Stimulated activated CD8-positive, alpha-beta memory T cell treated with anti-CD3 and anti-CD28 coated beads, Interleukin-2, amount 100 ng/mL, for 1 hour (primary cell): Measurements from ENCODE around the gene SLC30A2.

Source experiments
- DNase-seq, 2 donors: peaks; one replicate each; pipeline ENCODE4 v3.0.0-alpha.2; 2020; ENCODE audit warnings: low read depth in 2 of 2

The SLC30A2 gene

DNA sequence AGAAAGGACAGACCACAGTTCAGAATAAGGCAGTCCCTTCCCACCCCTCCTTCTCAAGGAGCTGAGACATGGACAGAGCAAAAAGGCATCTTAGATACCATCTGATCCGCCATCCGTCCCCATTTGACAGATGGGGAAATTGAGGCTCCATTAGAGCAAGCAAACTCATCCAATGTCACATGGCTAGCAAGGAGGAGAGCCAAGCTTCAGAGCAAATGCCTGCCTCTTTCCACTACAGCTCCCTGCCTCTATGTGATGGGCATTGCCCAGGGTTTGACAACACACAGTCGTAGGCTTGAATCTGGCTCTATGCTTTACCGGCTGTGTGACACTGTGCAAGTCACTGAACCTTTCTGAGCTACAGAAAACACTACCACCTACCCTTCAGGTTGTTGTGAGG lies 3.9 kb downstream of the SLC30A2 start:
- no peak for DNase-seq

DNA sequence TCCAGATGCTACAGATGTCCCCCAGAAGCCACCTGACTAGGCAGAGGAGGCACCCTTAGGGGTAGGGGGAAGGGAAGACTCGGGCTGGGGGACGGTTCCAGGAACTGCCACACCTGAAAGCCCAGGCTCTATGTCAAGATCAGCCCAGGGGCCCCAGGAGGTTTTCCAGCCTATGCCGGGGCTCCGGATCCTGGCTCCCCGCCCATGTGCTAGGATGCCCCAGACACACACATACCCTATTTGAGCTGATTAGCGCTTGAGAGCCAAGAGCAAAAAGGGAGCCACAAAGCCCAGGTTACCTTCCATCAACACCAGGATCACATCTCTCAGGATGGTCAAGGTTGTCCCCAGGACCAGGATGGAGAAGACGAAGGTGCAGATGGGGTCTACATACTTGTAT lies 4.5 kb downstream of the SLC30A2 start:
- no peak for DNase-seq

DNA sequence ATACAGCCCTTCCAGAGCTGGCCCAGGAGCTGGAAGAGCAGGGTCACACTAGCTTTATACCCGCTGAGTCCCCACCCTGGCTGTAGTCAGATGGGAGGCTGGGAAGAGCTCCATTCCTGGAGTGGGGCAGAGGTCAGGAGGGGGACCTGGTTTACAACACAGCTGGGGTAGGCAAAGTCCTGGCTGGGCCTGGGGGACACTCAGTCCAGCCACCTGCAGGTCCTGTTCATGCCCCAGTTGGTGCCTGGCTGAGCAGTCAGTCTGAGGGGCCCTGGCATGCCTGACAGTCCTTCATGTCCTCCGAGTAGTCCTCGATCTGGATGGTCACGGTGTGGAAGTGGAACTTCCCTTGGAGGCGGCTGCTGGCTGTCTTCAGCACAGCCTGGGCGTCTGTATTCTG lies 7.0 kb downstream of the SLC30A2 start:
- no peak for DNase-seq

DNA sequence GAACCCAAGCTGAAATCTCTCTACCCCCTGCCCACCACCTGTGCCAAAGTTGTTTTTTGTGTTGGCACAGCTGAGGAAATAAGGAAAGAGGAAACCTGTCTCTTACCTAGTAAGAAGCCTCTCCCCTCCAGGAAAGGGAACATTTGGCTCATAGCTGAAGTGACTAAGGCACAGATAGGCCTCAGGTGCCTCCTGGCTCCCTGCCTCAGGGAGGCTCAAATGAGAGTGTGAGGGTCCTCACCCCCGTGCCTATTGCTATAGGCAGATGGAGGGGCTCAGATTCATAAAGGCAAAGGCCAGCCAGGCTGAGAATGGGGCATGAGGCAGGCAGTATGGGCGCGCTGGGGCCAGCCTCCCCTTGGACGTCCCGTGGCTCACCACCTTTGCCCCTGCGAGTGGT lies 7.4 kb downstream of the SLC30A2 start:
- no peak for DNase-seq

DNA sequence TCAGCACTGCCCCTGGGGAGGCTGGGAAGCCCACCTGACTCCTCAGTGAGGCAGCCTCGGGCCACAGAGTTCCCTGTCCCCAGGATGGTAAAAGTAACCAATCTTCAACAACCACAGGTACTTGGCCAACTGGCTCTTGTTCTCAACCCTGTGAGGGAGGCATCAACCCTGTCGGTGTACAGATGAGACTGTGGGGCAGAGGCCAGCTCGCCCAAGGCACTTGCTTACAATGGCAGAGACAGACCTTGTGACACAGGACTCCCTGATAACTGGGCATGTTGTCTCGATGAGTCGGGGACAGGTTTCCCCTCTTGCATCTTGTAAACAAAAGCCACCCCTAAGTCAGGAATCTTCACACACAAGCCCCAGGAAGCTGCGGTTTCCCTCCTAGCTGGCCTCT lies 8.0 kb downstream of the SLC30A2 start:
- DNase-seq, result no peak

DNA sequence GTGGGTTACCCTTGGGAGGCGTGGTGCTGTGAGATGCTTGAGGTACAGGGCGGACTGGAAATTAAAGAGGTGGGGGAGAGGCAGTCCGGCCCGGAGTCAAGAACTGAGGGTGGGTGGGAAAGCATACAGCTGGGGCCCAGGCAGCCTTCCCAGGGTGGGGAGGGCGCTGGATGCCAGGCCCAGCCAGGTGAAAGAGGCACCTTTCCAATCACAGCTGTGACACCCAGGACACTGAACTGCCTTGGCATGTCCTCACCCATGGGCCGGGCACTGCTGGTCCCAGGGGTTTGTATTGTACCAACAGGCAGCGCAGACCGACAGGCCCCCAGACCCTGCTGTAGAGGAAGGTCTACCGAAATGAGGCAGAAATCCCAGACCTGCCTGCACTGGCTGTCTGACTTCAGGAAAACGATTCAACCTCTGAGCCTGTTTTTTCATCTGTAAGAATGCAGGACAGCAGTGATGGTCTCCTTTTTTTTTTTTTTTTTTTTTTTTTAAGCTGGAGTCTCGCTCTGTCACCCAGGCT lies 9.1 kb downstream of the SLC30A2 start:
- DNase-seq, result no peak

DNA sequence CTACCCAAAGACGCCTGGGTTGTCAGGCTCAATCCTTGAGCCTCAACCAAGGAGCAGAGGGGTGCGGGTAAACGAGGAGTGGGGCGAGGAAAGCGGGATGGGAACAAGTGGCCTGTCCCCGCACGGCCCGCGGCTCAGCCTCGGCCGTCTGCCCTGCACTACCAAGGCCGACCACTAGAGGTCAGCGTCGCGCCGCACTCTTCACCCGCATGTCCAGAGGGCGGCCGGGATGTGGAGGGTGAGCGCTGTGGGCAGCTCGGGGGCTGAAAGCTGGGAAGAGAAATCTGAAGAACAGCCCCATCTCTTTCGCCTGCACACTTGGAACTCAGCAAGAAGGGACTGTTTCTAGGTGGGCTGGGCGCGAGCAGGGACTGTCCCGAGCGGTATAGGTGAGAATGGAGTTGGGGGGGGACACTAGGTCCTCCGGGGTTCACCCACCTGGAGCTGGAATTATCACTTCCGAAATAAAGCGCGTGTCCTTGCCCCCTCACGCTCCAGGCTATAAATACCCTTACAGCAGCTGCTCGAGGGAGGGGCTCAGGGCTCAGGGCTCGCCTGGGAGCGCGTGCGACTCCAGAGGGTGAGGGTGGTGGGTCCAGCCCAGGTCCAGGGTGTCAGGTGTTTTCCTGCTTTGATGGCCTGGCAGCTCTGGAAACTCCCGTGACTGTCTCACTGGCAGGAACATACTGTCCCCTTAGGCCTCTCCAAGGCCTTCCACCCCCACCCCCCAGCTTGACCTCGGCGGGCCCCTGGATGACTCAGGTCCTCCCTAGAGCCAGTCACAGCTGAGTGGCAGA lies 9.8 kb downstream of the SLC30A2 start:
- DNase-seq, result peak; percentile 53 to 60

DNA sequence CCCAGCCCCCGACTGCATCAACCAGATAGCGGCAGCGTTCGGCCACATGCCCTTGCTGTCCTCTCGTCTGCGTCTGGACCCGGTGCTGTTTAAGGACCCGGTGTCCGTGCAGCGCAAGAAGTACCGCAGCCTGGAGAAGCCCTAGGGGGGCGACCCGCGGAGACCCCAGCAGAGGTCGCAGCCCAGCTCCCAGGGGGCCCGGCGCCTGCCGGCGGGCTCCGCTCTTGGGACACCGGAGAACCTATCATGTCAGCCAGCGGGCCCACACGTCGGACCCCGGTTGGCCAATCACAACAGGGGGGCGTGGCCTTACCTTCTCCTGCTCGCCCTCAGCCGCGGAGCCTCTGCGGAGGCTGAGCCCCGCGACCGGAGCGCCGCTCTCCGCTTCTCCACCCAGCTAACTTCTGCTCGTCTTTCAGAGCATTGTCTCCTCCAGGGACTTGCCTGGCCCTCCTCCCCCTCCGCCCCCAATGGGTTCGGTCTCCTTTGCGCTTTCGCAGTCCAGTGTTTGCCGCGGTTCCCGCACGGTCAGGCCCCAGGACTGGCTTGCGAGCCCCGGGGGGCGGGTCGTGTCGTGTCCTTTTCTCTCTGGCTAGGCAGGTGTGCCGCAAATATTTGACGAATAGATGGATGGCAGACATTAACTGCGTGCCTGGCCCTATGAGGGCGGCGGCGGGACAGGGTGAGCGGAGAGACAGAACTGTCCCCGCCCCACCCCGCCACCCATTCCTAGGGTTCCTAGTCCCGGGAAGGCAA lies 10.5 kb downstream of the SLC30A2 start:
- DNase-seq, result peak; percentile 84 to 91

DNA sequence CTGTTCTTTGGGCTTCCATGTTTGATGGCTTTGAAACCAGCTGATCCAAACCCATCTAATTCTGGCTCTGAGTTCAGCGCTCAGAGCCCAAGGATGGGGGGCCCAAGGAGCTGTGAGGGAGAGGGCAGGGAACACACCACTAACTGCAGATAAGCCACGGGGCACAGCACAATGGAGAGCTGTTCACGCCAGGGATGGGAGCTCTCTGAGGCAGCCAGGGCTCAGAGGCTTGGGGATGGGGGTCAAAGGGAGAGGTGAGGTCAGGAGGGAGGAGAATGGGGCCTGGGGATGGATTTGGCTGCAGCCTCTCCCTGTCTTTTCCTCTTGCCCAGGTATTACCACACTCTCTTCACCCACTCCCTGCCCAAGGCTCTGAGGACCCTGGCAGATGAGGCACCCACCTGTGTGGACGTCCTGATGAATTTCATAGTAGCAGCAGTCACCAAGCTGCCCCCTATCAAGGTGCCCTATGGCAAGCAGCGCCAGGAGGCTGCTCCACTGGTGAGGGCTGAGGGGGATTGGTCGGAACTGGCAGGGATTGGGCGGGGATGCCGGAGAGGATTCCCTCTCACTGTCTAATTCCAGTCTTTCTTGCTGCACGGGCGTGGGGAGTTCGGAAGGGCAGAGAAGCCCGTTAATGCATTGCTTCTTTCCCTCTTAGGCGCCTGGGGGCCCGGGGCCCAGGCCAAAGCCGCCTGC lies 11.3 kb downstream of the SLC30A2 start:
- DNase-seq, result no peak

DNA sequence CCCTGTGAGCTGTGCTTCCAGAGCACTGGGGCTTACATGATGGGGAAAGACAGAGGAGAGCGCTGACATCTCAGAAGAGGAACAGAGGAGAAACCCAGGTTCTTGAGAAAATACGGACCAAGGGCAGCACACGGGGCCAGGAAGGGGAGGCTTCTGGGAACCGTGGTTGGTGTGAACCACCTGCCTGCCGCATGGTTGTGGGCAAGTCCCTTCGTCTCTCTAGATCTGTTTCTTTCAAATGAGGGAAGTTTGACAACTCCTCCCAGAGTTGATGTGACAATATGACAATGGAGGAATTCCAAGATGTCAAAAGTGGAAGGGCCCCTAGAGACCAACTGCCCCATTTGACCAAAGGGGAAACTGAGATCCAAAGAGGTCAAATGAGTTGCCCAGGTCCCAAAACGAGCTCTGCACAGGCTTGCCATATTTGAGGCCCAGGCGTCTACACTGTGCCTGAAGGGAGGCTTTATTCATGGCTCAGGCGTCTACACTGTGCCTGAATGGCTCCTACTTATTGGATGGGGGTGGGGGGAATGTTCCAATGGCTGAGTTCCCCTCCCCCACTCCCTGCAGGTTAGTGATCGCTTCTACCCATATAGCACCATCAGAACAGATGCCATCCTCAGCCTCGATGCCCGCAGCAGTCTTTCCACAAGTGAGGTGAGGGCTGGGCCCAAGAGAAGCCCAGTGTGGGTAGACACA lies 13.1 kb downstream of the SLC30A2 start:
- DNase-seq, result no peak

DNA sequence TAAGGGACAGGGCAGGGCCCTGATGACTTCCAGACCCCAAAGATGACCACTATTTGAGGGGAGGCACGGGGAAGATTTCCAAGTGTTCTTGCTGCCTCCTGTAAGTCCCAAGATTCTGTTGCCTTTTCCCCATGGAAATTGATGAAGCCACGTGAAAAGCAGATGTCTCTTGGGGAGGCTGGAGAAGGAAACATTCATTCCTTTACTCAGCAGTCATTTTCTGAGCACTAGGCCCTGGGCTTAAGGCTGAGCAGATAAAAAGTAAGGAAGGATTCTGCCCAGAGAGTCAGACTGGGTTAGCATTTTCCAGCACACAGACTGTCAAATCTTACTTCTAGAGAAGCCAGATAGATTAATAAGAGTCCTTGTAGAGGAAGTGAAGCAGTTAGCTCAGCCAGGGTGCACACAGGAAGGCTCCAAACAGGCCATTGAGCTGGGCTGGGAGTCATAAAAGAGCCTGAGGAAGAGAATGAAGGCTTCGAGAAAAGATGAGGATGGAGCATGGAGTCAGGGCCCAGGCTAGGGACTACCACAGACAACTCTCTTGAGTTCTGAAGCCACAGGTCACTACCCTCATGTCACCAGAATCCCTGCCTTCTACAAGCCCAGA lies 14.2 kb downstream of the SLC30A2 start:
- DNase-seq, result no peak

DNA sequence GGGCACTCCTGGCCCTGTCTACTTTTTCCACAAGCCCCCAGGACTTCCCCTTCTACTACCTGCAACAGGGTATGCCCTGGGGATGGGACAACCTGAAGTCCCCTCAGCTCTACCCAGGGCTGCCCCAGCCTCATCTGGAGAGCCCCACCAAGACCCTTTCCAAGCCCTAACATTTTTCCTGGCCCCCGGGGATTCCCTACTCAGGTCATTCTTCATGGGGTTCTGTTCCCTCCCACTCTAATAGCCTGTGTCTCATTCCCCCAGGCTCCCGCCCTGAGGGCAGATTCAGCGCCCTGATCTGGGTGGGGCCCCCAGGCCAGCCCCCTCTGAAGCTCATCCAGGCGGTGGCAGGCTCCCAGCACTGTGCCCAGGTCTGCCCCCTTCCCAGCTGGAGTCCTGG lies 14.7 kb downstream of the SLC30A2 start:
- no peak for DNase-seq

DNA sequence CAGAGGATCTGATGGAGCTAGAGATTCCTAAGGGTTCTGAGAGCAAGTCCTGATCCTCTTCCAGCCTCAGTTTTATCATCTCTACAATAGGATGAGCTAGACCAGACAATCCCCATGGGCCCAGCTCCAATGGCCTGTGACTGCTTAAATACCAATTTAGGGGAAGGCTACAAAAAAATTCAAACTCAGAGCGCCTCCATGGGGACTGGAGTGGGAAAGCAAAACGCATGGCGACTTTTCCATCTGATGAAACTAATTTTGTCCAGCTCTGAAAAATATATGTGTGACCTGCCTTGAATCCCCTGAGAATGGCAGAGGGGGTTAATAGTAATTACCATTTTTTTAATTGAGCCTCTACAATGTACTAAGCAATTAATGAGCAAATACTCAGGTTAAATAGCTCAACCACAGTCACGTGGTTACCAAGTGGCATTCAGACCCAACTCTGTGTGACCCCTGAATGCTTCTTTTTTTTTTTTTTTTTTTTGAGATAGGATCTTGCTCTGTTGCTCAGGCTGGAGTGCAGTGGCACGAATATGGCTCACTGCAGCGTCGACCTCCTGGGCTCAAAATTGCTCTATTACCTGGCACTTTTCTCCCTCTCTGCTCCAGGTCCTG lies 15.9 kb downstream of the SLC30A2 start:
- no peak for DNase-seq

DNA sequence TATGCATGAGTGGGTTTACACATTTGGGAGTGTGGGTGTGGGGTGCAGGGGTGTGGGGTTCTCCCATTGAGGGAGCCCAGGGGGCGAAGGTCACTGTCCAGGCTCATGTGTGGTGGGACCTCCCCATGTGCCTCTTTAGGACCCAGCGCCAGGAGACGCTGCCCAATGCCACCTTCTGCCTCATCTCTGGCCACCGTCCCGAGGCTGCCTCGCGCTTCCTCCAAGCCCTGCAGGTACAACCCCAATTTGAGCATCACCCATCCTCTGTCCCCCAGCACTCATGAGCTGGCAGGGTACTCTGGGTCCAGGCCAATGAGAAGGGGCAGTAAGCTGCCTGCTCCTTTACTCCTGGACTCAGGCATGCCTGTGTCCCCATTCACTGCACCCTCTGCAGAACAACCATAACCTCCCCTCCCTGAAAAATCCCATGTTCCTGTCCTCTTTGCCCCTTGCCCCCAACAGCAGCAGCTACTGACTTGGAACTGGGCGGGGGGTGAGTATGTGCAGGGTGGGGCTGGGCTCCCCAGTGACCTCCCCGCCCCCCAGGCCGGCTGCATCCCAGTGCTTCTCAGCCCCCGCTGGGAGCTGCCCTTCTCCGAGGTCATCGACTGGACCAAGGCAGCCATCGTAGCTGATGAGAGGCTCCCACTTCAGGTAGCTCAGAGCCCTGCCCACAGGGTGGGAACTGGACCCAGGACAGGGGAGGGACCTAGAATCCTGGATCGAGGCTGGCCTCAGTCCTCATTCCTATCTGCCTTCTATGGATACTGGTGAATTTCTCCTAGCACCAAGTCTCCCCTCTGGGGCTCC lies 16.7 kb downstream of the SLC30A2 start:
- DNase-seq, result no peak

DNA sequence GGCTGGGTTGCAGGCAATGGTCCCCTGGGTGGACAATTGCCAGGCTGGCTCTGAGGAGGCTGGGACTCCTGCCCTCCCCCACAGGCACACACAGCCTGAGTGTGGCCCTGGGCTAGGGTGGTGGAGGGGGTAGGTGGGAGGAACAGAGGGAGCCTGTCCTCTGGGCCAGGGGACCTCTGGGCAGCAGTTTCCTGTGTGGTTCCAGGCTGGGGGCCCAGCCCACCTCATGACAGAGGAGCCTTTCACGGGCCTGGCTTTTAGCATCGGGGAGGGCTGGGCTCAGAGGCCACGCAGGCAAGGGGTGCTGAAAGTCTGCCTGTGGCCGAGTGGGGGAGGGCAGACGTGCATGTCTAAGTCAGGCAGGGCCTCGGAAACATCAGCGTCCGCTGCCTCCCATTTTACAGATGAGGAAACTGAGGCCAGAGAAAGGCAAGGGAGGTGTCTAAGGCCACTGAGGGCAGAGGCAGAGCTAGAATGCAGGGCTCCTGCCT lies 17.4 kb downstream of the SLC30A2 start:
- DNase-seq, result no peak

DNA sequence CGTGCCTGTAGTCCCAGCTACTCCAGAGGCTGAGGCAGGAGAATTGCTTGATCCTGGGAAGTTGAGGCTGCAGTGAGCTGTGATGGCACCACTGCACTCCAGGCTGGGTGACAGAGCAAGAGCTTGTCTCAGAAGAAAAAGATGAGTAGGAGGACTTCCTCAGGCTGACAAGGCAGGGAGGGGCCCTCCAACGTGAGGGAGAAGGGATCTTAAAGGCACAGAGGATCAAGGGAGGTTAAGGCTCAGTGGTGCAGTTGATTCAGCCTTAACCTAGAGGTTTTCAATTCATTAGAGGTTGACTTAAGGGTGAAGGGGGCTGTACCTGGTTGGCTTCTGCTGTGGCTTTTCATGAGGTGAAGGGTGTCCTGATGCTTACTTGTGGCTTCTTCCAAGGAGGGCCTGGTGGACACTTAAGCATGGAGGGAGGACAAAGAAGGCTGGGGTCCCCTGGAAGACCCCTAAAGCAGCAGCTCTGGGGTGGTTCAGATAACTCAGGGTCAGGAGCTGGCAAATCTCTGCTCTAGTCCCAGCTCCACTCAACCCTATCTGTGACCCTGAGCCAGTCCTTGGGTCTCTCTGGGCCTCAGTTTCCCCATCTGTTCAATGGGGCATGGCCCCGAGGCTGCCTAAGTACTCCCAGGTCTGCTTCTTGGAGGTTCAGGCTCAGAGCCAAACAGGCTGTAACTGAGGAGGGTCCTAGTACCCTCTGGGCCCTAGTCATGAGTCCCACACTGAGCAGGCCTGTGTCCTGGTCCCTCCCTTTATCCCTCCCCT lies 18.0 kb downstream of the SLC30A2 start:
- DNase-seq, result no peak

DNA sequence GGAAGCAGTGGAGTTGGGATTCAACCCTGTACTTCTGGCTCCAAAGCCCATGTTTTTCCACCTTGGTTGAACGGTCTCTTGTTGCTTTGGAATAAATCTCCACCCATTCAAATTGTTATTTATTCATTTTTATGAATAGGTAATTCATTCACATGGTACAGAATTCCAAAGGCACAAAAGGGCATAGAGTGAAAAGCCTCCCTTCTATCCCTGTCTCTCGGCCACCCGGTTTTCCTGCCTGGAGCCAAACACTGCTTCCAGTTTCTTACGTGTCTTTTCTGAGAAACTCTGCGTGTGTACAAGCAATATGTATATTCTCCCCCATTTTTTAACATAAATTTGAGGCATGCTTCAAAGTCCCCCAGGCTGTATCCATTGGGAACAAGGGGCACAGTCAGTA lies 20.4 kb downstream of the SLC30A2 start:
- DNase-seq, result no peak

DNA sequence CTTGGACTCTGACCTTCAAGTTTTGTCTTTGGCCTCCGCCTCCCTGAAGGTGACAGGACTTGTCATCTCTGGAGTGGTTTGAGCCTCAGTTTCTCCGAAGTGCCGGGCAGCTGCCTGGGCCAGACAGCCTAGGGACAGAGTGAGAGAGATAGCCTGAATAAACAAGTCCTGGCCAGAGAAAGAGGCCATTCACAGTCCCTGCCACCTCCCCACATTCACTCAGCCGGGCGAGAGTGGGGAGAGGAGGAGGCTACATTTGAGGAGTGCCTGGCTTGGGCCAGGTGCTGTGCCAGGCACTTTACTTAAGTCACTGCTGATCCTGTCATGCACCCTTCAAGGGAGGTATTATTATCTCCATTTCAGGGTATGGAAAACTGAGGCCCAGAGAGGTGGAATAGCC lies 20.9 kb downstream of the SLC30A2 start:
- no peak for DNase-seq

DNA sequence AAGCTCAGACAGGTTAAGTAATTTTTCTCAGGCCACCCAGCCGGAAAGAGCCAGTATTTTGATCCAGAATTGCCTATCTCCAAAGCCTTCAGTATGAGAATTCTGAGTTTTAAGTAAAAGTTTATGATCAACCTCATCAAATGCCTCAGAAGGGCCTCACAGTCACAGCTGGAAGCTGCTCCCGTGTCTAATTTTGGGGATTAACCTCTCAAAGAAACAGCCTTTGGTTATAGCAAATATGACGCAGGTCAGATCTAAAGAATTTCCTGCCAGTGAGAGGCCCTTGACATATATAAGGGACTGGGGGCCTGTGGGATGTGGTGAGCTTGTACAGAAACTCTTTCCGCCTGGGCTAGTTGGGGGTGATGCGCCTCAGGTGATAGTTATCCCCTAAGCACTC lies 22.1 kb downstream of the SLC30A2 start:
- no peak for DNase-seq
